OCI-M2 (cell line): Measurements from ENCODE around the gene AGAP3.

ENCODE experiments used
- DNase-seq: peaks from one replicate; lab custom pipeline; 2025; ENCODE audit not compliant: unreplicated experiment; lab: John Stamatoyannopoulos, UW

The AGAP3 gene

DNA sequence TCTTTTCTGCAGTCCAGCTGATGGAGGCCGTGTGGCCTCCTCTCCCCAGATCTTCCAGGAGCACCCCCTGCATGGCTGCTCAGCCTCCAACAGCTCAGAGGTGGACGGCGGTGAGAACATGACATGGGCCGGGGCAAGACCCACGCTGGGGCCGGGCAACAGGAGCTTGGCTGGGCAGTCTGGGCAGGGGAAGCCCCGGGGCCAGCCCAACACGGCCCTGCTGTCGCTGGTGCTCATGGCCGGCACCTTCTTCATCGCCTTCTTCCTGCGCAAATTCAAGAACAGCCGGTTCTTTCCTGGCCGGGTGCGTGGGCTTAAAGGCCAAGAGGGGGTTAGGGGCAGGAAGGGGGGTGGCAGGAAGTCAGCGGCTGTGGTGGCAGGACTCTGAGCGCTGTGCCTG is 12.3 kb upstream of the AGAP3 start:
- DNase-seq, result no peak

DNA sequence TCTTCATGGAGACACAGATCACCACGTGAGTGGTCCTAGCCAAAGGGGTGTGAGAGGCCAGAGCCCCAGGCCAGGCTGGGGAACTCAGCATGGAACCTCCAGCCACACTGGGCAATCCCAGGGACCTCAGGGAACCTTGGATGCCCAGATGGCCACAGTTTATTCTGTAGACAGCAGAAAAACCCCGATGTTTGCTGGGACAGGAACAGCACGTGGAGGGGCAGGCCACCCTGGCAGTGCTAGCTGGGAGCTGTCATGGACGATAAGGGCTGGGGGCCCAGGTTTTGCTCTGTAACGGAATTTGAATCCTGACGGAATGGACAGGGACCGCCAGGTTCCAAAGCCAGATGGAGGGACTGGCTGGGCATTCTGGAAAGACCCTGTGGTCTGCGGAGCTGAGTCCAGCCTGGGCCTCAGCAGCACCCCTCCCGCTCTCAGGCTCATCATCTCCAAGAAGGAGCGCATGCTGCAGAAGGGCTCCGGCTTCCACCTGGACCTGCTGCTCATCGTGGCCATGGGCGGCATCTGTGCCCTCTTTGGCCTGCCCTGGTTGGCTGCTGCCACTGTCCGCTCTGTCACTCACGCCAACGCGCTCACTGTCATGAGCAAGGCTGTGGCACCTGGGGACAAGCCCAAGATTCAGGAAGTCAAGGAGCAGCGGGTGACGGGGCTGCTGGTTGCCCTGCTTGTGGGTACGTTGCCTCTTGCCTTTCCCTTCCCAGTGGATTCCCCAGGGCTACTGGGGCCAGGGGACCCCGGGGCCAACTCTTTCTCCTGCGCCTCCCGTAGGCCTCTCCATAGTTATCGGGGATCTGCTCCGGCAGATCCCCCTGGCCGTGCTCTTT is 11.2 kb upstream of the AGAP3 start:
- DNase-seq, result no peak

DNA sequence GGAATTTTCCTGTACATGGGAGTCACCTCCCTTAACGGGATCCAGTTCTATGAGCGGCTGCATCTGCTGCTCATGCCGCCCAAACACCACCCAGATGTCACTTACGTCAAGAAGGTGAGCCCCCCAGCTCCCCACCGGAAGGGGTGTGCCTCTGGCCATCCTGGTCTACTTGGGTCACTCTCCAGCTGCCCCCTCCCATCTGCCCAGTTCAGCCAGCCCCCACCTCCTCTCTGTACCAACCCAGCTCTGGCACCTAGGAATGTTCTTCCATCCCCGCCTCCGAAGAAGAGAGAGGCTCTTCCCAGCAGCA is 10.7 kb upstream of the AGAP3 start:
- DNase-seq, result no peak

- DNase-seq, result no peak
These were observed 10.3 kb upstream of the AGAP3 start for GRCh38 chr7:151075978-151076426.

DNA sequence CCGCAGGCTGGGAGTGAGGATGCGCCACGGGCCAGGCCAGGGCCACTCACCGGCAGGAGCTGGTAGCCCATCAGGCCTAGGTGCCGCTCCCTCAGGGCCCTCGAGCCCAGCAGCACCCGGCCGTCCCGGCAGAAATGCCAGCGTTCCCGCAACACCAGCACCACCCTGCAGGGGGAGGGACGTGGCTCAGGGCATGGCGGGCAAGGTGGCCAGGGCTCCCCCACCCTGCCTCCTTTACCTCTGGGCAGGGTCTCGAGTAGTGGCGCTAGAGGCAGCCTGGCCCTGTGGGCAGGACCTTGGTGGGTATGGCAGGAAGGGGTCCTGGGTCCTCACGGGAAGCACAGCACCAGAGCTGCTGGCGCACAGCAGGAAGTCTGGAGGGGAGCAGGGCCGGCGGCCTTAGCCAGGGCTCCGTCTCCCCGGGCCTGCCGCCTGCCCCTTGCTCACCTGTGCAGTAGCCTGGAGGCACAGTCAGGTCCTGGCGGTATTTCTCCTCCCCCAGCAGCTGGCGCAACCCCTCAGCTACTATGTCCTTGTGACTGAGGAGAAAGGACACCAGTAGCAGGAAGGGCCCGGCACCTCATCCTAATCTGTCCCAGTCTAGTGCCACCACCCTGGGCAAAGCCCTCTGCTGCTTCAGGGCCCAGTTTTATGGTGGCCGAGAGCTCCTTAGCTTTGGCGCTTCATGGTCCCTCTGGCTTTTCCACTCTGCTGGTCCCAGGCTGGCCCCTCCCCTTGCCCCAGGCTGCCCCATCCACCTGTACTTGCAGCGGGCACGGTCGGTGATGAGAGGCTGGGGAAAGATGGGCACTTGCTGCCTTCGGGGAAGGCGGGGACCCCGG is 9.2 kb upstream of the AGAP3 start:
- DNase-seq, result no peak

DNA sequence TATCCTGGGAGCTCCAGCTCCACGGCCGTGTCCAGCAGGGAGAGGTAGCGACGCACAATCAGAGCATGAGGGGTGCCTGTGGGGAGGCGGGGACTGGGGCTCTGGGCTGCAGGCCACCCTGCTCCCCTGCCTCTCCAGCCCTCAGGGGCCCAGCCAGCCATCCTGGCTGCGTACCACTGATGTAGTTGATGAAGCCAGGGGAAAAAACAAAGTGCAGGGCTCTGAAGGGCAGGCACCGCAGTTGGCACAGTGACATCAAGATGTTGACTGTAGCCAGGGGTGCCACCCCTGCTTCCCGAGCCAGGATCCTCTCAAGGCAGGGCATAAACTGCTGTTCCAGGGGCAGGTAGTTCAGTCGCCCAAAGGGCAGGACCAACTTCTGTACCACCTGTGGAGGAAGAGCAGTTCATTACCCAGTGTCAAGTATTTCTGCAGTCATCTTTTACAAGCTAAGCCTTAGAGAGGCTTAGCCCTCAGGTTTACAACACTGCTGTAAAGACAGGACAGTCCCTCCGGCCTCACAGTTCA is 8.5 kb upstream of the AGAP3 start:
- no peak for DNase-seq

DNA sequence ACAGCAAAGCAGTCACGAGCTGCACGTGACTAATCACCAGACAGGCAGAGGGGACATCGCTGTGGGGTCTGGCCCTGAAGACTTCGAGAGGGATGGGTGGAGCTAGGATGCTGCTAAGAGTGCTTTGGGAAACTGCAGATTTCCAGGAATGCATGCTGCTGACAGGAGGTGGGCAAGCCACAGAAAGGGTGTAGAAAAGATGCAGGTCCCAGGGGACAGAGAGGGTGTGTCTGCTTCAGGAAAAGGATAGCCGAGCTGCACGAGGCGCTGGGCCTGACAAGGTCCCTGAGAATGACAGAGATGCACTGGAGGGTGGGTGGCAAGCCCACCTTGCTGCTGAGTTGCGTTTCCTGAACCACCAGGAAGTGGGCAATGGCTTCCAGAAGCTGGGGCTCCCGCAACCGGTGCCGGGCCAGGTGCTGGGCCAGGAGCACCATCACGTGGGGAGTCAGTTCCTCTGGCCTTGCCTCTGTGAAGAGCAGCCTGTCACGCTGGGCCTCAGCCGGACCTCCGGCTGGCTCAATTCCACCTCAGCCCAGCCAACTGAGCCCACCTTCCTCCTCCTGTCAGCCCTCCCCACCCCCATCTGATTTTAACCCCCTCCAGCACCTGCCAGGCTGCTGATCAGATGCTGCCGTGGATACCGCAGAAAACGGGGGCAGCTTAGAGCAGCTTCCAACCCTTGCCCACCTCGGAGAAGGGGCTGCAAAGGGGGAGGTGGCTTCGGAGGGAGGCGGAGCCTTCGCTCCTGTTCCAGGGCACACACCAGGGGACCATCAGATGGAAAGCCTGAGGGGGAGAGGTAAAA is 7.8 kb upstream of the AGAP3 start:
- no peak for DNase-seq

- no peak for DNase-seq
These were observed 6.9 kb upstream of the AGAP3 start for GRCh38 chr7:151079199-151079910.

GRCh38 chr7:151080067-151080521 is 6.2 kb upstream of the AGAP3 start:
- DNase-seq, result no peak

GRCh38 chr7:151080522-151081169 is 5.6 kb upstream of the AGAP3 start, which contains the start of gene FASTK:
Gene FASTK (minus strand): TSS chr7:151080809. CDS start chr7:151080766, 43 bp downstream.
- peak; percentile 62 for DNase-seq

DNA sequence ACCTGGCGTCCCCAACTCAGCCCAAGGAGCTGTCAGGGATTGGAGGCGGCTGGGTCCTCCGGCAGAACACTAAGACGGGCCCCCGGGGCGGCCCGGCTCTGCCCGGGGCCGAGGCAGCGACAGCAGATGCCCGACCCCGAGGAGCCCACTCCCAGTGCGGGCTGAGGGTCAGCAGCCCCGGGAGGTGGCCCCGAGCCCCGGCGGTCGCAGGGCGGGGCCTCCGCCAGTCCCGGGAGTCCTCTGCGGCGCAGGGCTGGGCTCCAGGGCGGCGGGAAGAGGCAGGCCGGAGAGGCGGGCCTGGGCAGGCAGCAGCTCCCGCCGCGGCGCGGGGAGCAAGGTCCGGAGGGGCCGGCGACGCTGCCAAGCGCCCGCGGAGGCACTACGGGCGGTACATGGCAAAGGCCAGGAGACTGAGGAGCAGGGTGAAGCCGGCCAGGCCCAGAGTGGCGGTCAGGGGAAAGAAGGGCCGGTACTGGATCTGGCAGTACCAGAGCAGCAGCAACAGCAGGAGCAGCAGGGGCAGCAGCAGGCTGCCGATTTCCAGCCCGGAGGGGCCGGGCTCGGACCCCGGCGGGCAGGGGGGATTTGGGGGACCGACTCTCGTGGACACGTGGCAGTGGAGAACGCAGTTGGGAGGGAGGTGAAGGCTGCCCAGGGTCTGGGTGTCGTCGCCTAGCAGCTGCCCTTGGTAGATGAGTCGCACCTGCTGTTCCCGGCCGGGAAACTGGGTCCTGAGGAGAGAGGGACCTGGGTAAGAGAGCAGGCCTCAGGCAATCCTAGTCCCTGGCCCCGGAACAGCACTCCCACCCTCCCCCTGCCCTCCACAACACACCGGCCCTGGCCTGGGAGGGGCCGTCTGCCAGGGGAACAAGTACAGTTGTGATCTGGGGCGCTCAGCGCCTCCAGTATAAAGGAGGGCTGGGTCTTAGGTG is 4.8 kb upstream of the AGAP3 start:
- no peak for DNase-seq

DNA sequence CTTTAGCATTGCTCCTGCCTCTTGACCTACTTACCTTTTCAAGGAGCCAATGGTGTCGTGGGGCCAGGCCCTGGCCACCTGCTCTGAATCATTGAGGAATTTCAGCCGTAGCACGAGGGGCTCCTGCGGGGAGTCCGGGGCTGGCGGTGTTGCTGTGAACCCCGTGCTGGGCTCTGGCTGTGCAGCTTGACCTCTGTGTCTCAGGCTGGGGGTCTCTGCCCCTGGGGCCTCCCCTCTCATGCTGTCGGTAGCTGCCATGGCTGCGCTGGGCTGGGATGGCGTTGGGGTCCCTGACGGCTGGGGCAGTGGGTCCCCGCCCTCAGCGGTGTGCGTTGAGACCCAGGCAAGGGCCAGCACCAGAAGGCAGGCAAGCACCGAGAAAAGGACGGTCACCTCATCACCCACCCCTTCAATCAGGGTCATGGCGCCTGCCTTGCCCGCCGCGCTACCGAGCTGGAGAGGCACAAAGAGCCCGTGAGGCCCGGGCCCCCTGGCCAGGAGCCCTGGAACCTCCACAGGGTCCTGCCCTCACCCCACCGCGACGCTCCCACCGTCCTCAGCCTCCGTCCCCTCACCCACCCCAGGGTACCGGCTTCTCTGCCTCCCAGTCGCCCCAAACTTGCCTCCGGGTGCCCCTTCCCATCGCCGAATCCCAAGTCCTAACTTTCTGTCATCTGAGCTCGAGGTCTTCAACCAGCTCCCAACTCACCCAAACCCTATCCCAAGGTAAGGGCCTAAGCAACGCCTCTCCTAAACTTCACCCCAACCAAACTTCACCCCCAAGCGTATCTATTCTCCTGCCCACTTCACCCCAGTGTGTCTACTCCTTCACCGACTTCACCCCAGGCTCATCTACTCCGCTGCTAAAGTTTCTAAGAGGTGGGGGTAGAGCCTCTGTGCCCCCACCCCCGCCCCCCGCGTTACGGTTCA is 3.9 kb upstream of the AGAP3 start:
- DNase-seq, result no peak

DNA sequence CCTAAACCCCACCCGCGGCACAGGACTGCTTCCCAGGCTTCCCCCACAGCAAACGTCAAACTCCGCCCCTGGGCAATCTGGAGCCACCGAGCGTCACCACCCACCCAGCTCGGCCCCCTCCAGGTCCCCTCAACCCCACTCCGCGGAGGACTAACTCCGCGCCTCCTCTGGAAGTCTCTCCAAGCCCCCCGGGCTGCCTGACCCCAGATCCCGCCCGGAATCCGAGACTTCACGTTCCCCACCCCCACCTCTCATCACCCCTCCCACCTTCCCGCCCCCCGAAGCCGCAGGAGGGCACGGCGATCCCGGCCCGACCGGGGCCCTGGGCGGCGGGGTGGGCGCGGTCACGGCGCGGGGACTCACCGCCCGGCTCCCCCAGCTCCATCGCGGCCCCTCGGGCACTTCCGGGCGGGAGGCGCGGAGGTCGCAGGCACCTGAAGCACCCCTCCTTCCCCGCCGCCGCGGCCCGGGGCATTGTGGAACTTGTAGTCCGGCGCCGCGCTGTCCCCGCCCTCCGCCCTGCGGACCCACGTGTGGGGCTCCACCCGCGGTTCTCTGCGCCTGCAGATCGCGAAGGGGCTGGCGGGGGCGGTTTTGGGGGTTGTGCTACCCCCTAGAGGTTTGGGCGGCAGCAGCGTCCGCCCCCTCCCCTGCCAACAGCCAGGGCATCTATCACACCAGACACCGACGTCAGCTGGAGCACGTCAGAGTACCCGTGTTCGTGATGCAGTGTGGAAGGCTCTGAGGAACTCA is 3.0 kb upstream of the AGAP3 start, which contains the start of gene TMUB1:
Gene TMUB1, minus strand, starts transcription at position 423 of the 753 bp plus-strand sequence. CDS start 930 bp downstream, outside the sequence.
- no peak for DNase-seq

GRCh38 chr7:151083824-151084160 is 2.5 kb upstream of the AGAP3 start:
- DNase-seq, result no peak

GRCh38 chr7:151085329-151085690 is 965 bp upstream of the AGAP3 start:
- DNase-seq, result no peak

GRCh38 chr7:151086802-151087244 is 548 bp downstream of the AGAP3 start:
- DNase-seq, result no peak
